ENCODE data around the gene RAD51AP1. TPM values are rescaled to one million over a fixed set of nuclear protein-coding genes. Genes with fewer than 3 reads are reported as not detected.

Gene RAD51AP1
- total RNA-seq, 1 experiment from 2014 or later, result 59.4 TPM

DNA sequence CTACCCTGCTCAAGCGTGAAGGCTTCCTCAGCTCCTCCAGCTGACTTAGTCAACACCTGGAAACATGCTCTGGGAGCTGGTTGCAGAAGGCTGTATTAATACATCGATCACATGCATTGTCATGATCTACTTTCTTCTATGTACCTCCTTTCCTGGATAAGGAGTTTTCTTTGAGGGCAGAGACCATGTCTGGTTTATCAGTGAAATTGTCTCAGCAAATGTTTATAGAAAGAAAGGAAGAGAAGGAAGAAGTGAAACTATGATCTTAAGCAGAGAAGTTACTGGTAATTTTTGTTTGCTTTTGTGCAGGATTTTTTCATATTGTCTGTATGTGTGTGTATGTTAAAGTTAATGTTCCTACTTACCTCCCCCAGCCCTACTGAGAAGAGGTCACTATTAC lies 27.8 kb downstream of the RAD51AP1 start:
- Histone ChIP-seq H3K23me2 (ENCODE audit: insufficient read length, low read depth, low read length, poor library complexity, severe bottlenecking) (peaks cover 3% of the 10 kb centered on the region), H2BK12ac (ENCODE audit: insufficient read length, low read depth, low read length) (no peak overlapping the region), H3K14ac (ENCODE audit: insufficient read depth, low read length) (no peak overlapping the region), H2AFZ (ENCODE audit: low read length) (no peak overlapping the region), H4K5ac (ENCODE audit: insufficient read length, low read depth, low read length) (no peak overlapping the region), H2BK15ac (ENCODE audit: low read depth, low read length) (no peak overlapping the region), H2BK120ac (ENCODE audit: low read depth, low read length, poor library complexity, severe bottlenecking) (no peak overlapping the region), H2AK5ac (ENCODE audit: insufficient read length, low read length) (no peak overlapping the region), H3K23ac (ENCODE audit: insufficient read length, low read depth, low read length) (no peak overlapping the region), H4K91ac (ENCODE audit: insufficient read length, low read depth, low read length) (no peak overlapping the region), H3K27ac (ENCODE audit: insufficient read length, low read depth, low read length) (no peak overlapping the region), H4K20me1 (ENCODE audit: control insufficient read depth, insufficient read depth, insufficient read length) (no peaks in the 10 kb centered on the region), H3K79me2 (ENCODE audit: insufficient read depth, low read length) (no peaks in the 10 kb centered on the region), H3K79me1 (ENCODE audit: insufficient read depth, low read depth, low read length, poor library complexity, severe bottlenecking) (no peaks in the 10 kb centered on the region), H2BK5ac (ENCODE audit: insufficient read length, low read length) (no peak overlapping the region), H3K56ac (ENCODE audit: insufficient read length, low read depth, low read length) (no peak overlapping the region), H3K9ac (ENCODE audit: extremely low read depth, insufficient read length, low read length) (no peak overlapping the region), H3K4me2 (ENCODE audit: insufficient read depth, insufficient read length, low read length) (no peak overlapping the region), H4K8ac (replicated peaks; ENCODE audit: insufficient read length, low read depth, low read length) (no peak overlapping the region), H3K27me3 (ENCODE audit: insufficient read depth, low read length) (peaks cover 9% of the 10 kb centered on the region; the same call in 1 of the 2 replicates), H3T11ph (ENCODE audit: low read length) (no peak overlapping the region), H3K4ac (ENCODE audit: low read depth, low read length) (no peak overlapping the region), H3K9me3 (ENCODE audit: control insufficient read depth, low read depth, low read length) (no peaks in the 10 kb centered on the region), H3K4me1 (ENCODE audit: insufficient read depth, low read length) (no peaks in the 10 kb centered on the region), H2BK20ac (ENCODE audit: low read depth, low read length, poor library complexity, severe bottlenecking) (no peak overlapping the region), H3K18ac (ENCODE audit: insufficient read length, low read depth, low read length) (no peak overlapping the region)
- Mint-ChIP-seq H3K36me3 (ENCODE audit: insufficient read depth in 1 of 3, low read depth in 3 of 3) (0 out of 7 replicates have a peak, but pooled peaks cover 0 to 2% (median 0%) of the 10 kb centered on the region in 3 experiments), H3K27me3 (ENCODE audit: low read depth) (peaks cover 27% of the 10 kb centered on the region), H3K4me3 (no peak overlapping the region), H3K9me3 (no peaks in the 10 kb centered on the region; a peak in 1 of 5 replicates), H3K4me1 (peaks cover 12 to 16% of the 10 kb centered on the region in 2 experiments), H3K27ac (no peak overlapping the region; a peak in 1 of 7 replicates)
- no CpG with 5 or more reads among the region's 2 CpGs for WGBS (ENCODE audit: extremely low coverage, insufficient read length, low lambda C conversion rate)
- no peak for TF ChIP-seq CTCF (conservative IDR thresholded peaks at IDR 0.05)
- DNase-seq, result no peak

Data from H9 (cell line).